Ureter (tissue), 1 donor: Measurements from ENCODE around the gene ASIC4. TPM values are rescaled to one million over a fixed set of nuclear protein-coding genes. Genes with fewer than 3 reads are reported as not detected.
A peak's percentile ranks its signal among the peaks of the same experiment; 100 is the strongest.

Source experiments
- DNase-seq: peaks from one replicate; pipeline ENCODE4 v3.0.0-alpha.2; 2020; ENCODE audit warnings: low spot score
- total RNA-seq: library from RNA; stranded (reverse); gene quantifications from one replicate; pipeline ENCODE4 v1.2.4, GENCODE V29; 2023
- donor health status: DM: yes; HTN: yes; CAD: no.

Gene ASIC4
- total RNA-seq, 1 donor from 2014 or later = 0.13 TPM

DNA sequence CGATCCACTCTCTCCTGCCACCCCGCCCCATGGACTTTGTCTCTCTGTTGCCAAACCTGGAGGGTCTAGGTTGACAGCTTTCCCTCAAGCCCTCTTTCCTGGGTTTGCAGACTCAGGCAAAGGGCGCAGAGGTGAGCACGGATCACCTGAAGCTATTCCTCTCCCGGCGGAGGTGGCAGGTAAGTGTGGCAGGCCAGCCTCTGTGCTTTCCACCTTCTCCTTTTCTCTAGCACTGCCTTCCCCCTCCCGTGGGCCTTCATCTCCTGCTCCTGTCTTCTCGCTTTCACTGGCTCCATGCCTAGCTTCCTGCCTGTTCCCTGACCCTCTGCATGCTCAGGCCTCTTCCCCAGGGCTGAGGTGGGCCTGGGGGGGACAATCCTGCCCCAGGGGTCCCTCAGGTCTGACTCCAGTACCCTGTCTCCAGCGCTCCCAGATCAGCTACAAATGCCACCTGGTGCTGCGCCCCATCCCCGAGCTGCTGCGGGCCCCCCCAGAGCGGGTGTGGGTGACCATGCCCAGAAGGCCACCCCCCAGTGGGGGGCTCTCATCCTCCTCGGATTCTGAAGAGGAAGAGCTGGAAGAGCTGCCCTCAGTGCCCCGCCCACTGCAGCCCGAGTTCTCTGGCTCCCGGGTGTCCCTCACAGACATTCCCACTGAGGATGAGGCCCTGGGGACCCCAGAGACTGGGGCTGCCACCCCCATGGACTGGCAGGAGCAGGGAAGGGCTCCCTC lies 31.4 kb upstream of the ASIC4 start:
- no peak for DNase-seq

DNA sequence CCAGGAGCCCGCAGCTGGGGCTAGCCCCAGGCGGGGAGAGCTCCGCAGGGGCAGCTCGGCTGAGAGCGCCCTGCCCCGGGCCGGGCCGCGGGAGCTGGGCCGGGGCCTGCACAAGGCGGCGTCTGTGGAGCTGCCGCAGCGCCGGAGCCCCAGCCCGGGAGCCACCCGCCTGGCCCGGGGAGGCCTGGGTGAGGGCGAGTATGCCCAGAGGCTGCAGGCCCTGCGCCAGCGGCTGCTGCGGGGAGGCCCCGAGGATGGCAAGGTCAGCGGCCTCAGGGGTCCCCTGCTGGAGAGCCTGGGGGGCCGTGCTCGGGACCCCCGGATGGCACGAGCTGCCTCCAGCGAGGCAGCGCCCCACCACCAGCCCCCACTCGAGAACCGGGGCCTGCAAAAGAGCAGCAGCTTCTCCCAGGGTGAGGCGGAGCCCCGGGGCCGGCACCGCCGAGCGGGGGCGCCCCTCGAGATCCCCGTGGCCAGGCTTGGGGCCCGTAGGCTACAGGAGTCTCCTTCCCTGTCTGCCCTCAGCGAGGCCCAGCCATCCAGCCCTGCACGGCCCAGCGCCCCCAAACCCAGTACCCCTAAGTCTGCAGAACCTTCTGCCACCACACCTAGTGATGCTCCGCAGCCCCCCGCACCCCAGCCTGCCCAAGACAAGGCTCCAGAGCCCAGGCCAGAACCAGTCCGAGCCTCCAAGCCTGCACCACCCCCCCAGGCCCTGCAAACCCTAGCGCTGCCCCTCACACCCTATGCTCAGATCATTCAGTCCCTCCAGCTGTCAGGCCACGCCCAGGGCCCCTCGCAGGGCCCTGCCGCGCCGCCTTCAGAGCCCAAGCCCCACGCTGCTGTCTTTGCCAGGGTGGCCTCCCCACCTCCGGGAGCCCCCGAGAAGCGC lies 30.6 kb upstream of the ASIC4 start:
- no peak for DNase-seq

DNA sequence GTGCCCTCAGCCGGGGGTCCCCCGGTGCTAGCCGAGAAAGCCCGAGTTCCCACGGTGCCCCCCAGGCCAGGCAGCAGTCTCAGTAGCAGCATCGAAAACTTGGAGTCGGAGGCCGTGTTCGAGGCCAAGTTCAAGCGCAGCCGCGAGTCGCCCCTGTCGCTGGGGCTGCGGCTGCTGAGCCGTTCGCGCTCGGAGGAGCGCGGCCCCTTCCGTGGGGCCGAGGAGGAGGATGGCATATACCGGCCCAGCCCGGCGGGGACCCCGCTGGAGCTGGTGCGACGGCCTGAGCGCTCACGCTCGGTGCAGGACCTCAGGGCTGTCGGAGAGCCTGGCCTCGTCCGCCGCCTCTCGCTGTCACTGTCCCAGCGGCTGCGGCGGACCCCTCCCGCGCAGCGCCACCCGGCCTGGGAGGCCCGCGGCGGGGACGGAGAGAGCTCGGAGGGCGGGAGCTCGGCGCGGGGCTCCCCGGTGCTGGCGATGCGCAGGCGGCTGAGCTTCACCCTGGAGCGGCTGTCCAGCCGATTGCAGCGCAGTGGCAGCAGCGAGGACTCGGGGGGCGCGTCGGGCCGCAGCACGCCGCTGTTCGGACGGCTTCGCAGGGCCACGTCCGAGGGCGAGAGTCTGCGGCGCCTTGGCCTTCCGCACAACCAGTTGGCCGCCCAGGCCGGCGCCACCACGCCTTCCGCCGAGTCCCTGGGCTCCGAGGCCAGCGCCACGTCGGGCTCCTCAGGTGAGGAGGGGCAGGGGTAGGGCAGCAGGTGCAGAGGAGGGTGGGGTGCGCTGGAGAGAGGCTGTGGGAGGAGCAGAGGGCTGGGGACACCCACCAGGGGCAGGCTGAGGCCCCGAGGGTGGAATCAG lies 29.7 kb upstream of the ASIC4 start:
- no peak for DNase-seq

DNA sequence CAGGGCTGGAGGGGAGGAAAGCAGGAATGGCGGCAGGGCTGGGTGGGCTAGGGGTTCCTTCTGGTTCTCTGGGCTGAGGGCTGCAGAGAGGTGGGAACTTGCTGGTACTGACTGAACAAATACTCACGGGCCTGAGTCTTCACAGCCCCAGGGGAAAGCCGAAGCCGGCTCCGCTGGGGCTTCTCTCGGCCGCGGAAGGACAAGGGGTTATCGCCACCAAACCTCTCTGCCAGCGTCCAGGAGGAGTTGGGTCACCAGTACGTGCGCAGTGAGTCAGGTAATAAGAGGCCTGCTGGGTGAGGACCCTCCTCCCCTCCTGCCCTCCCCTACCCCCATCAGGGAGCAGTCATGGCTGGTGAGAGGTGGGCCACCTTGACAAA lies 29.1 kb upstream of the ASIC4 start:
- DNase-seq = no peak

DNA sequence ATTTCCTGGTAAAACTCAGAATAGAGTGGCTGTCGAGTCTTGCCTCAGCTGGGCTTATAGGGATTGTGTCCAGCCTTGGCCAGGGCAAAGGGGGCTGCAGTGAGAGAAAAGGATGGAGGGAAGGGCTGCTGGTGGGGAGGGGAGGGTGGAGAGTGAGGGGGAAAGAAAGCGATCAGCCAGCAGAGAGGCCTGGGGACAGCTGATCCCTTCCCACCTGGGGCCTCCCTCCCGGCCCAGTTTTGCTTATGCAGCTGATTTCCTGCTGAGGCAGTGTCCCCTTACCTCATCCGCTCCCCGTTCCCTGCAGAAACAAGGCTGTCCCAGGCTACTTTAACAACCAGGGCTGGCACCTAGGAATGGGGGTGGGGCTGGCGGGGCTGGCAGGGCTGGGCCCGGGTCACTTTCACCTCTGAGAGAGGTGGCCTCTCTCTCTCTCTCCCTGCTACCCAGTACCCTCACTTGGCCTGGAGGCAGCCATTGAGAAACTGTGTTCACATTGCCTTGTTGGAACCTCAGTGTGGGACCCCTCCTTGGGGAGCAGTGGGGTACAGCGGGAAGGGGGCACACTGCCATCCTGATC lies 27.8 kb upstream of the ASIC4 start:
- DNase-seq = no peak

DNA sequence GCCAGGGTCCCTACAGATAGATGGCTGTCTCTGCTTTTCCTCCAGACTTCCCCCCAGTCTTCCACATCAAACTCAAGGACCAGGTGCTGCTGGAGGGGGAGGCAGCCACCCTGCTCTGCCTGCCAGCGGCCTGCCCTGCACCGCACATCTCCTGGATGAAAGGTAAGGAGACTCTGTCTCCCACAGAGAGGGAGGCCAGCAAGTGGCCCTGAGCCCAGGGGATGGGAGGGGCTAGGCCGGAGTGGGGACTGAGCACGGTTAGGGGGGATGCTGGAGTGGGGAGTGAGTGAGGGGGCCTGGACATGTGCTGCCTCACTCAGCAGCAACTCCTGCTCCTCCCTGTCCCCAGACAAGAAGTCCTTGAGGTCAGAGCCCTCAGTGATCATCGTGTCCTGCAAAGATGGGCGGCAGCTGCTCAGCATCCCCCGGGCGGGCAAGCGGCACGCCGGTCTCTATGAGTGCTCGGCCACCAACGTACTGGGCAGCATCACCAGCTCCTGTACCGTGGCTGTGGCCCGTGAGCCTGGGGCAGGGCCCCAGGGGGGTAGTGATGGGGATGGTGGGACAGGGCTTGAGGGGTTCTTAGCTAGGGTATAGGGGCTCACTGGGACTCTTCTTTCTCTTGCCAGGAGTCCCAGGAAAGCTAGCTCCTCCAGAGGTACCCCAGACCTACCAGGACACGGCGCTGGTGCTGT lies 26.0 kb upstream of the ASIC4 start:
- DNase-seq = no peak

DNA sequence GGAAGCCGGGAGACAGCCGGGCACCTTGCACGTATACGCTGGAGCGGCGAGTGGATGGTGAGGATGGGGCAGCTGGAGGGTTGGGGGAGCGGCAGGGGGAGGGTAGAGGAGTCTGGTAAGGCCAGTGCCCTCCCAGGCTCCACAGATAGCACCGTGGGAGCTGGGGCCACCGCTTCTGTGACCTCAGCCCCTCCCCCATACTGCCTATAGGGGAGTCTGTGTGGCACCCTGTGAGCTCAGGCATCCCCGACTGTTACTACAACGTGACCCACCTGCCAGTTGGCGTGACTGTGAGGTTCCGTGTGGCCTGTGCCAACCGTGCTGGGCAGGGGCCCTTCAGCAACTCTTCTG lies 25.5 kb upstream of the ASIC4 start:
- no peak for DNase-seq

DNA sequence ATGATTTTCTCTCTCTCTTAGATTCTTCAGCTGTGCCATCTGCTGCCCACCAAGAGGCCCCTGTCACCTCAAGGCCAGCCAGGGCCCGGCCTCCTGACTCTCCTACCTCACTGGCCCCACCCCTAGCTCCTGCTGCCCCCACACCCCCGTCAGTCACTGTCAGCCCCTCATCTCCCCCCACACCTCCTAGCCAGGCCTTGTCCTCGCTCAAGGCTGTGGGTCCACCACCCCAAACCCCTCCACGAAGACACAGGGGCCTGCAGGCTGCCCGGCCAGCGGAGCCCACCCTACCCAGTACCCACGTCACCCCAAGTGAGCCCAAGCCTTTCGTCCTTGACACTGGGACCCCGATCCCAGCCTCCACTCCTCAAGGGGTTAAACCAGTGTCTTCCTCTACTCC lies 25.0 kb upstream of the ASIC4 start:
- DNase-seq = no peak

DNA sequence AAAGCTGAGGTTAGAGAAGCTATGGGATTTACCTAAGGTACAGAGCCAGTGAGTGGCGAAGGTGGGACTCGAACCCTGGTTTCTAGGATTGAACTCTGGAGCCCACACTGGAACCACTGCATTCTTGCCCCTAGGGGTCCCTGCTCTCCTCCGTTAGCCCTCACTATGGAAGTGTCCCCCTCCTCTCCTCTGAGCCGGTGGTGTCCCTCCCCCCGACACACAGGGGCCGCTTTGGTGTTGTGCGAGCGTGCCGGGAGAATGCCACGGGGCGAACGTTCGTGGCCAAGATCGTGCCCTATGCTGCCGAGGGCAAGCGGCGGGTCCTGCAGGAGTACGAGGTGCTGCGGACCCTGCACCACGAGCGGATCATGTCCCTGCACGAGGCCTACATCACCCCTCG lies 24.1 kb upstream of the ASIC4 start:
- no peak for DNase-seq

DNA sequence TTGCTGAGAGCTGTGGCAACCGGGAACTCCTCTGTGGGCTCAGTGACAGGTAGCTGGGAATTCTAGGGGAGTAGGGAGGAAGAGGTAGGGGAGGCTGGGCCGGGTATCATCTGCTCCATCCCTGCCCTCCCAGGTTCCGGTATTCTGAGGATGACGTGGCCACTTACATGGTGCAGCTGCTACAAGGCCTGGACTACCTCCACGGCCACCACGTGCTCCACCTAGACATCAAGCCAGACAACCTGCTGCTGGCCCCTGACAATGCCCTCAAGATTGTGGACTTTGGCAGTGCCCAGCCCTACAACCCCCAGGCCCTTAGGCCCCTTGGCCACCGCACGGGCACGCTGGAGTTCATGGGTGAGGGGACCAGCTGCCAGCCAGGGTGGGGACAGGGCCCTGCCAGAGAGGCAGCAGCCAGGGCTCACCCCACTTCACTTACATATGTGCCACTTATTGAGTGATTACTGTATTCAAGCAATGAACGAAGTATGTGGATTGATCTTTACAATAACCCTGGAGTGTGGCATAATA lies 23.6 kb upstream of the ASIC4 start:
- no peak for DNase-seq

DNA sequence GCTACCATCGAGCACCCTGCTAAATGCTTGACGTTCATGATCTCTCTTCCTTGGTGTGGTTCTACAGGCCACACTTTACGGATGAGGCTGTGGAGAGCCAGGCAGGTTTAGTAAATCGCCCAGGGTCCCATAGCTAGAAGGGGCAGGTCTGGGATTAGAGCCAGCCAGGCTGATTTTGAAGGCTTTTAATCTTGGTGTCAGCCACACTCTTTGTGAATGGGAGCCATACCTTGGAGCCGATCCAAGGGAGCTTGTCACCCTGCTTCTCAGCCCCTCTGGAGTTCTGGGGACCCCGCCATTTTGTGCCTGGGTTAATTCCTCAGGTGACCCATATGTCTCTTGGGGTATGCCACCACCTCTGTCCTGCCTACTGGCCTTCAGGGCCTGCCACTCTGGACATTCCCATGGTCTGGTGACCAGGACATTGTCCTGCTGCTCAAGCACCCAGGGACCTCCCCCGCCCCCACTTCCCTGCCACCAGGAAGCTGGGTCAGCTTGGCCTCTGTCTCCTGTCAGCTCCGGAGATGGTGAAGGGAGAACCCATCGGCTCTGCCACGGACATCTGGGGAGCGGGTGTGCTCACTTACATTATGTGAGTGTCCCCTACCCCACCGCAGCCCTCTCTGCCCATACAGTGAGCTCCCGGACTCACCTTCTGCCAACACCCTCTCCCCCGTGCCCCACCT lies 22.9 kb upstream of the ASIC4 start:
- DNase-seq = no peak

DNA sequence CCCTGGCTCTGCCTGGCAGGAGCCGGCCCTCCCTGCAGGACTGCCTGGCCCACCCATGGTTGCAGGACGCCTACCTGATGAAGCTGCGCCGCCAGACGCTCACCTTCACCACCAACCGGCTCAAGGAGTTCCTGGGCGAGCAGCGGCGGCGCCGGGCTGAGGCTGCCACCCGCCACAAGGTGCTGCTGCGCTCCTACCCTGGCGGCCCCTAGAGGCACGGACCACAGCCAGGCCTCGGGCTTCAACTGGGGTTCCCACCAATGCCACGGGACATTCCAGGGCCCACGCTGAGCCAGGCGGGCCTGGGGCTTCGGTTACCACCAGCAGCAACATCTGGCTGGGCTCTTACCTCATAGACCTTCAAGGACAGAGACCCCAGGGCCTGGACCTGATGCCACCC lies 21.7 kb upstream of the ASIC4 start:
- DNase-seq = no peak

DNA sequence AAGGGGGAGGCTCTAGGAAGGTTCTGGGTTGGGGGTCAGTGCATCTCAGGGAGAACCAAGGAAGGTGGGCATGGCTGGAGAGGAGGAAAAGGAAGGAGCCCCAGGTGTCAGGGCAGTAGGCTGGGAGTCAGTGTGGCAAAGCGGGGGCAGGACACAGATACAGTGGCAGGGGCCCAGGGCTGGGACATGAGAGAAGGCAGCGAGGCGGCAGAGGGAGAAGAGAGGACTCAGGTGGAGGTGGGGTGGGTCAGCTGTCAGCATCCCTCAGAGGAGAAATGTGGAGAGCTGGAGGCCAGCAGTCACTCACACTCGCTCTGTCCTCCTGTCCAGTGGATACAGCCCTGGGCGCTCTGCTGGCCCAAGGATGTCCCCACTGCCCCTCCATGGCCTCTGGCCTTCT lies 21.2 kb upstream of the ASIC4 start:
- DNase-seq = no peak

DNA sequence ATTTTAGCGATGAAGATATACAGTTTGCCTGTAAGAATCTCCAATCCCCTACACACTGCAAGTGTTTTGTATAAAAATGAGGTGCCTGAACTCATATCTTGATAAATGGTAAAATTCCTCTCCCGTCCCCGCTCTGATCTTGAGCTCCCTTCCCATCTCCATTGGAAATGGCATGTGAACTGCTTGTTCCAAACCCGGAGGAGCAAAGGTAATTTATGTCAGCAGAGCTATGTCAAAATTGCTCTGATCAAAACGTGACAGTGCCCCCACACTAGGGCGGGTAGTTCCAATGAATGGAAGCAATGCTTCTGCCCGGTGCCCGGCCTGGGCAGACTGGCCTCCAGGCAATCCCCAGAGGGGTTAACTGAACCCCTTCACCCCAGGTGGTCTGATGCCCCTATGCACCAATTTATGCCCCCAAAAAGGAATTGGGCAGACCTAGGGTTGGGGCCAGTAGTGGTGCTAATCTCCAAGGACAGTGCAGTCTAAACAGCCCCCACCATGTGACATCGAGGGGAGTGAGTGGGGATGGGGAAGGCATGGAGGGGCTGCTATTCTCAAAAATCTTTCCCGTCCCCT lies 19.2 kb upstream of the ASIC4 start:
- no peak for DNase-seq

DNA sequence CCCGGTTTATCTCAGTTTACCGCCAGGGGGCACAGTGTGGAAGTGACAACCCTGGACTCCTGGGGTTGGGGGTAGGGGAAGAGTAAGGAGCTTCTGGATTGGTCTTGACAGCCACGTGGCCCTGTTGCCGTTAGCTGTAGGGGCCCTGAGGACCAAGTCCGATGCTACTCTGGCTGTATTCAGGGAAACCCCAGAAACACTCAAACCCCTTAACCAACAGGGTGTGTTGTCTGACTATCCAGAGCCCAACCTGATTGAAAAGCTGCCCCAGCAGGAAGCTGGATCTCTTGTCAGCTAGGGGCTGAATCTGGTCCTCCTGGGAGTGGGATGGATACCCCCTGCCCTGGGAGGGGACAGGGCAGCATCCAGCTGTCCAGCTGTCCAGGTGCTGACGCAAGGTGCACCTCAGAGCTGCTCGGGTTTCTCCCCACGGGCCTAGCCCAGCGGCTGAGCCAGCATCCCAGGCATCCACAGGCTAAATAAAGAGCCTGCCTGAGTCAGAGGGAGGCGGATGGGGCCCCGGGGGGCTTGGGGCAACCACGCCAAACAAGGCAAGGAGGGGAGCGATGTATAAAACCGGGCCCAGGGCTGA lies 18.7 kb upstream of the ASIC4 start:
- no peak for DNase-seq

DNA sequence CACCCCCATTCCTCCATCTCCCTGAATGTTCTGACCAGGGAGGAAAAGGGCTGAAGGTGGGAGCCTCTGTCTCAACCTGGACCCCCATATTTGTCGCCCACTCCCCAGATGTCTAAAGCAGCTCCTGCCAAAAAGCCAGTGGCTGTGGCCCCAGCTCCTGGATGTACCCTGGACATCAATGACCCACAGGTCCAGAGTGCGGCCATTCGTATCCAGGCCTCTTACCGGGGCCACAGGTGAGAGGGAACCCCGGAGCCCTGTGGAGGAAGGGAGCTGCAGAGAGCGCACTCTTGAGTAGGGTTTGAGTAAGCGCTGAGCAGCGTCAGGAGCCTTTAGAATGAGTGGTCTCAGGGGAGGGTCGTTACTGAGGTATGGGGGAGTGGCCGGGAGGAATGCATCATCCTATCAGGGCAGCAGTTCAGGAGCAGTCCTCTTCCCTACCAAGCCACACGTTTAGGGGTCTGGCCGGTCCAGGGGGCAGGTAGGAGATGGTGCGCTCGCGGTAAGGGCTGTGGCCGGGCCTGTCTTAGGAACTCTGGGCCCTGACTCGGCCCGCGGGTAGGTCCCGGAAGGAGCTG lies 17.9 kb upstream of the ASIC4 start:
- DNase-seq = no peak

DNA sequence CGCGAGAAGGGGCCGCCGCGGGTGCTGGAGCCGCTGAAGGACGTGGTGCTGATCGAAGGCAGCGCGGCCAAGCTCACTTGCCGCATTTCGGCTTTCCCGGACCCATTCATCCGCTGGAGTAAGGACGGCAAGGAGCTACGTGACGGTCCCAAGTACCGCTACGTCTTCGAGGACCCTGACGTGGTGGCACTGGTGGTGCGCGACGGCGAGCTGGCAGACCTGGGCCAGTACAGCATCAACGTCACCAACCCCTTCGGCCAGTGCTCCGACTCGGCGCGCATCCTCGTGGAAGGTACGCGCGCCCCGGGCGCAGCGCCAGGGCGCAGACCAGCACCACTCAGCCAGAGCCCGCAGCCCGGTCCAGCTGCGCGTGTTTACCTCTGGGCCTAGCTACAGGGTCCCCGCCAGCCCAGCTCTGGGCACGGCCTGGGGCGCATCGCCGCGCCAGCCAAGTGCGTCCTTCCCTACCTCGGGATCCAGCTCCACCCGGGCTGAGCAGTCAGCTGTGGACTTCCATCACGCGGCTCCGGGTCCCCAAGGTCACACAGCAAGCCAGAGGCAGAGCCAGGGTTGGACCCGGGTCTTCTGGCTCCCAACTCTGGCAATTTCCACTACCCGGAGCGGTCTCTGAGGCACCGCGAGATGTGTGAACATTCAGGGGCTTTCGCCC lies 17.3 kb upstream of the ASIC4 start:
- no peak for DNase-seq

DNA sequence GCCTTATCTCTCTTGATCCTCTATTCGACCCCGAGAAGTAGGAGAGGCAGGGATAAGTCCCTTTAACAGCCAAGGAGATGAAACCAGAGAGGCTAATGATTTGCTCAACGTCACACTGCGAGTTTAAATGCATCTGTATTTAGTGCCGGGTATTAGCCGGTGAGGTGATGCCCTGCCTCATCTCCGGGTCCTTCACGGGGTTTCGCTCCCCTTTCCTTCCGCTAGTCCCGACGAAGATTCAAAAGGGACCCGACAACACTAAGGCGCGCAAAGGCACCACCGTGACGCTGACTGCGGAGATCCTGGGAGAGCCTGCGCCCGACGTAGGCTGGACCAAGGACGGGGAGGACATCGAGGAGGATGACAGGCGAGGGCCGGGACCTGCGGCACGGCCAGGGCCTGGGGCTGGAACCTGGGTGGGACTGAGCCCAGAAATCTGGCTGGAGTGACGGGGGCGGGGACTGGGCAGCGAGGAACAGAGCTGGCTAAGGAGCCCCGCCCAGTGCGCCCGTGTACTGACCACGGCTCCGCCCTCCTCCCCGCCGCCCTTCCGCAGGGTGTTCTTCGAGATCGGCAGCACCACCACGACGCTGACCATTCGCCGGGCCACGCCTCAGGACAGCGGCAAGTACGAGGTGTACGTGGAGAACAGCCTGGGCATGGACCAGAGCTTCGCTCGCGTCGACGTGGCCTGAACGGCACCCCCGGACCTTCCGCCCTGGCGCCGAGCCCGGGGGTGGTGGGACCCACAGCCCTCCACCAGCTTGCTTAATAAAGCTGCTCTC lies 16.6 kb upstream of the ASIC4 start:
- peak; percentile 91 for DNase-seq
